Measurements from ENCODE around the gene CPEB3.
"Not testable (repeated sequence)": the region's sequence is repeated elsewhere in the genome, so short reads cannot be mapped to it uniquely, and the experiment has no call there.

The CPEB3 gene

DNA sequence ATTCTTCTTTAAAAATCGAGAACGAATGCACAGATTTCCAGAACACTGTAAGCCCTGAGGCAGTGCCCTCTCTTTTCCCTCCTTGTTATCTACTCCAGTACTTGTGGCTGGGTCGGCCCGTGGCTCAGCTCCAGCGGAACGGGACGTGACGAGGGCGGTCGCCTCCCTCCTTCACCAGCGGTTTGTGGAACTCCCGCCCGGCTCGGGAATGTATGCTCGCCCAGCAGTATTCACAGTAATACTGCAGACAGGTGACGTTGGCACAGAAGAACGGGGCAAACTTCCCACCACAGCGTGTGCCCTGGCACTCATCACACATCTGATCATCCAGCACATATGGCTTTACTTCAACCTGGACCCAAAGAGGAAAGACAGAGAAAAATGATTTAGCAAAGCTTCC lies 238.8 kb downstream of the CPEB3 start:
- in situ Hi-C loops (cut with MboI; ENCODE audit: low sequenced_read_pairs), result no loop called here

- in situ Hi-C loops (cut with MboI; ENCODE audit: low sequenced_read_pairs), result no loop called here
Observed at GRCh38 chr10:92047215-92047614, 243.7 kb downstream of the CPEB3 start.

- in situ Hi-C loops (cut with MboI; ENCODE audit: low sequenced_read_pairs), result no loop called here
Observed at GRCh38 chr10:92045641-92046106, 245.2 kb downstream of the CPEB3 start.

GRCh38 chr10:92042541-92042940 lies 248.3 kb downstream of the CPEB3 start:
- in situ Hi-C loops (cut with MboI; ENCODE audit: low sequenced_read_pairs), result no loop called here

DNA sequence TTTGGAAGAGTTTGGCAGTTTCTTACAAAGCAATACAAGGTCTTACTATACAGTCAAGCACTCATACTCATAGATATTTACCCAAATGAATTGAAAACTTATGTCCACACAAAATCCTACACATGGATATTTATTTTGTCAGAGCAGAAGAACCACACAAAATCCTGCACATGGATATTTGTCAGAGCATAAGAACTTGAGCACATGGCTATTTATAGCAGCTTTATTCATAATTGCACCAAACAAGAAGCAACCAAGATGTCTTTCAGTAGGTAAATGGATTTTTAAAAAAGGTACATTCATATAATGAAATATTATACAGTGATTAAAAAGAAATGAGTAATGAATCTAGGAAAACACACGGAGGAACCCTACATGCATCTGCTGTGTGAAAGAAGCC lies 251.9 kb downstream of the CPEB3 start:
- in situ Hi-C loops (cut with MboI; ENCODE audit: low sequenced_read_pairs), result no loop called here

DNA sequence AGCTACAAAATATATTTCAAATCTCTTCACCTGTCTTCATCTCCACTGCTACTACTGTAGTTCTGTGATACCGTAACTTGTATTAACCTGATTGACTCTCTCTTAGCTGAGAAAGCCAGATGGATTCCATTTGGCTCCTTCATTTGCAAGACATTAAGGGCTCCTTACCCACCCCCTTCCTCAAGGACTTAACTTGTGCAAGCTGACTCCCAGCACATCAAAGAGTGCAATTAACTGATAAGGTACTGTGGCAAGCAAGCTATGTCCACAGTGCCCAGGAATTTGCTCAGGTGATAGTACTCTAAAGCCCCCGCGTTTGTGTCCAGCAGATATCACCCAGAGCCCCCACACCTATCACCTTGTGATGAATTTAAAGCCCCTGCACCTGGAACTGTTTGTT lies 257.8 kb downstream of the CPEB3 start:
- in situ Hi-C loops (cut with MboI; ENCODE audit: low sequenced_read_pairs), result not testable (repeated sequence)

GRCh38 chr10:92031580-92031979 lies 259.3 kb downstream of the CPEB3 start:
- in situ Hi-C loops (cut with MboI; ENCODE audit: low sequenced_read_pairs), result no loop called here

DNA sequence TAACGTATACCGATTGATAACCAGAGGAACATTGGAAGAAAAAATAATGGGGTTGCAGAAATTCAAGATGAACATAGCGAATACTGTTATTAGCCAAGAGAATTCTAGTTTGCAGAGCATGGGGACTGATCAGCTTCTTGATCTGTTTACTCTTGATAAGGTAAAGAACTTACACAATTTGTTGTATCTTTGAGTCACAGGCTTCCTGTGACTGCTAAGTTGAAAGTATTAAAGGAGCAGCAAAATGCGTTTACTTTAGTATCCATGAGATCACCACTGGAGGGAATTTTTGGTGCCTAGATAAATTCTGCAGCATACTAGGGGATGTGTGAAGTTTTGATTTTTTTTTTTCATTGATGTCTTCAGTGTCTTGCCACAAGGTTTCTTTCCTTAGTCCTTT lies 263.7 kb downstream of the CPEB3 start:
- in situ Hi-C loops (cut with MboI; ENCODE audit: low sequenced_read_pairs), result no loop called here

DNA sequence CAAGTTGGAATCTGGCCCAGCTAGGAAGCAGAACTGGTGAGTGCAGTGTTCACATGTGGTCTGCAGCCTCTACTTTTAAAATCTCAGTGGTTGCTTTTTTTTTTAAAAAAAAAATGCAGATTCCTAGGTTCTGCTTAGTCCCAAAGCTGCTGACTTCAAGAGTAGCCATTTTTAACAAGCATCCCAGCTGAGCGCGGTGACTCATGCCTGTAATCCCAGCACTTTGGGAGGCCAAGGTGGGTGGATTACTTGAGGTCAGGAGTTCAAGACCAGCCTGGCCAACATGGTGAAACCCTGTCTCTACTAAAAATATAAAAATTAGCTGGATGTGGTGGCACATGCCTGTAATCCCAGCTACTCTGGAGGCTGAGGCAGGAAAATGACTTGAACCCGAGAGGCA lies 265.5 kb downstream of the CPEB3 start:
- in situ Hi-C loops (cut with MboI; ENCODE audit: low sequenced_read_pairs), result not testable (repeated sequence)

- in situ Hi-C loops (cut with MboI; ENCODE audit: low sequenced_read_pairs), result no loop called here
Observed at GRCh38 chr10:92024700-92025099, 266.2 kb downstream of the CPEB3 start.

GRCh38 chr10:92014620-92015019 lies 276.3 kb downstream of the CPEB3 start:
- in situ Hi-C loops (cut with MboI; ENCODE audit: low sequenced_read_pairs), result no loop called here

- in situ Hi-C loops (cut with MboI; ENCODE audit: low sequenced_read_pairs), result no loop called here
Observed at GRCh38 chr10:92011560-92012214, 279.2 kb downstream of the CPEB3 start.

DNA sequence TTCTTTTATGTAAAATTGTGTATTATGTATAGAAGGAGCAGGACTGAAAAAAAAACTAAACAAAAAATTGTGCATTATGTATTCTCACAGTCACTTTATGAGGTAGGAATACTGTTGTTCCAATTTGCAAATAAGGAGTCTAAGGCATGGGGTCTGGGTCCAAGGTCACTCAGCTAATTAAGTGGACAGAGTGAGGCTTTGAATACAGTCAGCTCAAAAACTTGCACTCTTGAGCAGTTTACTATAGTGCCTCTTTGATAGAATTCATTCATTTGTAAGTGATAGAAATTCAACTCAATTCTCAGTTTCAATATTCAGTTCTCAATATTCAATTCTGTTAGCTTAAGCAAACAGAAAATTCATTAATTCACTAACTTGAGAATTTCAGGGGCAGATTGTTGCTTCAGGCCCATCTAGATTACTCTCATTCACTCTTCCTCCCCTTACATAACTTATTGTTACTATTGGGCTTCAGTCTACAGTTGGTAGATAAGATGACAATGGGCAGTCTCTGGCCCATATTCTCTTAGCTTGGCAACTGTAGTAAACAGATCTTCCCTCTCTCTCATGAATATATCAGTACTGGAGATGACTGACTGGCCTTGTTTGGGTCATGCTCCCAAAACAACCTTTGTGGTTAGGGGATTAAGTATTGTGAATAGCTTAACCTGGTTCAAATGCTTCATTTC lies 280.7 kb downstream of the CPEB3 start:
- in situ Hi-C loops (cut with MboI; ENCODE audit: low sequenced_read_pairs), result no loop called here

DNA sequence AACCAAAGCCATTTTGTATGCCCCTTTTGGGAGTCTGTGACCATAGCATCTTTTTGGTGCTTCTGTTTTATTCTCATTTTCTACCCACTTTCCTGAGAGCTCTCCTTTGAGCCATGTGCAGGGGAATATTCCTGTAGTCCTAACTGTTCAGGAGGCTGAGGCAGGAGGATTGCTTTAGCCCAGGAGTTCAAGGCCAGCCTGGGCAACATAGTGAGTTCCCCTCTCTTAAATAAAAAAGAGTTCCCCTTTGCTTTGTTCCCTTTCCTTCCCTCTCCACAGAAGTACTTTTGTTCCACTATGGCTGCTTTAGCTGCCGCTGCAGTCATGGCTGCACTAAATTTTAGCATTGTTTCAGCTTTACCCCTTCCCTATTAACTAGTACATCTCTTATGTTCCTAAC lies 281.4 kb downstream of the CPEB3 start:
- in situ Hi-C loops (cut with MboI; ENCODE audit: low sequenced_read_pairs), result no loop called here

- in situ Hi-C loops (cut with MboI; ENCODE audit: low sequenced_read_pairs), result no loop called here
Observed at GRCh38 chr10:92005978-92006377, 284.9 kb downstream of the CPEB3 start.

DNA sequence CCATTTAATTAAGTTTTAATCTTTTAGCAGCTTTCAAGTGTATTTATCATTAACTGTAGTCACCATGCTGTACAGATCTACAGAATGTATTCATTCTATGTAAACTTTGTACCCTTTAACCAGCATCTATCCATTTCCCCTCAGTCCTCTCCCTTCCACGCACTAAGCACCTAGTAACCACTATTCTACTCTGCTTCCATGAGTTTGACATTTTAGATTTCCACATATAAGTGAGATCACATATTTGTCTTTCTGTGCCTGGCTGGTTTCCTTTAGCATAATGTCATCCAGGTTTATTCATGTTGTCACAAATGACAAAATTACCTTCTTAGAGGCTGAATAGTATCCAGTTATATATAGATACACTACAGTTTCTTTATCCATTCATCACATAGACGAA lies 287.6 kb downstream of the CPEB3 start:
- in situ Hi-C loops (cut with MboI; ENCODE audit: low sequenced_read_pairs), result no loop called here

GRCh38 chr10:92001995-92002394 lies 288.9 kb downstream of the CPEB3 start:
- in situ Hi-C loops (cut with MboI; ENCODE audit: low sequenced_read_pairs), result no loop called here

GRCh38 chr10:92001581-92001980 lies 289.3 kb downstream of the CPEB3 start:
- in situ Hi-C loops (cut with MboI; ENCODE audit: low sequenced_read_pairs), result no loop called here
